Measurements from ENCODE around the gene LGI1.

Gene LGI1

DNA sequence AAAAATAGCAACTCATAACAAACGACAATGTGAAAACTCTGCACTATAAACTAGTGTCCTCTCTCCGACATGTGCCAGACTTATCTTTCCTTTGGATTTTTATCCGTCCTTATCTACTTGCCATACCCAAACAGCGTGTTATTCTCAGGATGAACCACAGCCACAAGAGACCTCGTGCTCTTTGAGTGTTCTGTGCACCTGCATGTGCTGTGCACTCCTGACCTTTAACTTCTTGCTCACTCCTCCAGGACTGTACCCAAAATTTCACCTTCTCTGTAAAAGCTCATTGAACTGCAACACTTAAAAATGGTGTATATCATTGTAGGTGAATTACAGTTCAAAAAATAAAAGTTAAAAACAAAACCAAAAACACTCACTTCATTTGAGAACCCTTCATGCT, 78.0 kb downstream of the LGI1 start:
- H3K27ac ChIP-seq: no peak overlapping the region
- no peaks in the 10 kb centered on the region for H3K27me3 ChIP-seq (replicated peaks)
- TF ChIP-seq, protein P1, sequence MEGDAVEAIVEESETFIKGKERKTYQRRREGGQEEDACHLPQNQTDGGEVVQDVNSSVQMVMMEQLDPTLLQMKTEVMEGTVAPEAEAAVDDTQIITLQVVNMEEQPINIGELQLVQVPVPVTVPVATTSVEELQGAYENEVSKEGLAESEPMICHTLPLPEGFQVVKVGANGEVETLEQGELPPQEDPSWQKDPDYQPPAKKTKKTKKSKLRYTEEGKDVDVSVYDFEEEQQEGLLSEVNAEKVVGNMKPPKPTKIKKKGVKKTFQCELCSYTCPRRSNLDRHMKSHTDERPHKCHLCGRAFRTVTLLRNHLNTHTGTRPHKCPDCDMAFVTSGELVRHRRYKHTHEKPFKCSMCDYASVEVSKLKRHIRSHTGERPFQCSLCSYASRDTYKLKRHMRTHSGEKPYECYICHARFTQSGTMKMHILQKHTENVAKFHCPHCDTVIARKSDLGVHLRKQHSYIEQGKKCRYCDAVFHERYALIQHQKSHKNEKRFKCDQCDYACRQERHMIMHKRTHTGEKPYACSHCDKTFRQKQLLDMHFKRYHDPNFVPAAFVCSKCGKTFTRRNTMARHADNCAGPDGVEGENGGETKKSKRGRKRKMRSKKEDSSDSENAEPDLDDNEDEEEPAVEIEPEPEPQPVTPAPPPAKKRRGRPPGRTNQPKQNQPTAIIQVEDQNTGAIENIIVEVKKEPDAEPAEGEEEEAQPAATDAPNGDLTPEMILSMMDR (IDR thresholded peaks at IDR 0.05; ENCODE audit: low read depth, low read length, missing control alignments): no peak
- no peaks in the 10 kb centered on the region for H3K36me3 ChIP-seq (replicated peaks)
- DNase-seq: no peak
- in situ Hi-C loops (cut with HindIII; ENCODE audit: low pct_ligation_motif_present, low sequenced_read_pairs): no loop called here
- H3K4me3 ChIP-seq (ENCODE audit: low read depth, low read length): no peak overlapping the region

DNA sequence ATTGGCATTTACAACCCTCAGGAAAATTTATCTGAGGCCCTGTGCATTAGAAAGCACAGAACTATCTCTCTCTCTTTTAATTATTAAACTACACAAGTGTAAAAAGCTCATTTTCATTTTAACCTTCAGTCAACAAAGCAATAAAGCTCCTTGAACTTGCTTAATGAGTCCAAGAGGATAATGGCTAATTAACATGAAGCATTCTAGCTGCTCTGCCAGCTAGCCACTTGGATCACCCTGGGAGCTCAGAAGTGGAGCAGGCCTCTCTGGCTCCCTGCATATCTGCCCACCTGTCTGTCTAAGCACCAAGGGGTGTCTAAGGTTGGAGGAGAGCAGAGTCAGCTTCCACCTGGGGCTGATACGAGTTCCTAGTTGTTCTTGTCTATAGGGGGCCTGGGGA, 80.1 kb downstream of the LGI1 start:
- in situ Hi-C loops (cut with HindIII; ENCODE audit: low pct_ligation_motif_present, low sequenced_read_pairs): no loop called here

DNA sequence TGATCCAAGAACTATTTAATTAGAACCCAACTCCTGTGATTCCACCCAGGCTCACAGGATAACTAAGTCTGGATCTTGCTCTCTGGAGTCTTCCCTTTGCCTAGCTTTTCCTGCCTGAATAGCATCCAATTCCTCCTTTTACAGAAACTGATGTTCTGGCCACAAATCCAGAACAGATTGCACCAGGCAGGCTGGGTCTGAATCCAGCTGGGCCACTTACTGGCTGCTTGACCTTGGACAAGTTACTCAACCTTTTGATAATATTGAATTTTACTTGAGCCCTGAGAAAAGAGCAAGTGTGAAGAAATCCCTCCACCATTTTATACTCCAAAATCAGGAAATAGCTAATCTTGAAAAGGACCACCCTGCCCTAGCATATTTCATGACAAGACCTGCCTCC, 80.5 kb downstream of the LGI1 start:
- no peaks in the 10 kb centered on the region for H3K27me3 ChIP-seq (replicated peaks)
- DNase-seq: no peak
- H3K27ac ChIP-seq: no peak overlapping the region
- no peaks in the 10 kb centered on the region for H3K36me3 ChIP-seq (replicated peaks)
- in situ Hi-C loops (cut with HindIII; ENCODE audit: low pct_ligation_motif_present, low sequenced_read_pairs): no loop called here
- no peak overlapping the region for H3K4me3 ChIP-seq (ENCODE audit: low read depth, low read length)
- TF ChIP-seq, protein P1 (IDR thresholded peaks at IDR 0.05; ENCODE audit: low read depth, low read length, missing control alignments): no peak

More for the DNA sequence above, 80.1 kb downstream of the LGI1 start:
- H3K36me3 ChIP-seq (replicated peaks): no peaks in the 10 kb centered on the region
- no peak for DNase-seq
- H3K4me3 ChIP-seq (ENCODE audit: low read depth, low read length): no peak overlapping the region
- no peaks in the 10 kb centered on the region for H3K27me3 ChIP-seq (replicated peaks)
- TF ChIP-seq, protein P1 (IDR thresholded peaks at IDR 0.05; ENCODE audit: low read depth, low read length, missing control alignments): no peak
- no peak overlapping the region for H3K27ac ChIP-seq

DNA sequence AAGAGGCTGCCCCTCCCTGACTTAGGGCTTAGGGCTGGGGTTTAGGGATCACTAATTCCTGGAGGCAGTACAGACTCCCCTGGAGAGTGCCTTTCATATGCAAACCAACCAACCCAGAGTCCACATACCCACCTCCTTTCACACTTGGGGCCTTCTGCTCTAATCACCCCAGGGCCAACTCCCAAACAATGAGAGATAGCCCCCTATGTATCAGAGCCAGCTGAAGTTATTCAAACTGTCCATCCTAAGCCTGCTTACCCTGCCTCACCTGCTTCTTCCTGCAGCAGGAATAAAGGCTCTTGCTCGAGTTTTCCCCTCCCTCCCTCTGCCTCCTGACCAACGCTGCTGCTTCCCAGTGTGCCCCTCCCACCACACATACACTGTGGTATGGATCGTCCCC, 84.2 kb downstream of the LGI1 start:
- H3K27ac ChIP-seq: no peak overlapping the region
- no peak for DNase-seq
- no peak overlapping the region for H3K4me3 ChIP-seq (ENCODE audit: low read depth, low read length)
- TF ChIP-seq, protein P1 (IDR thresholded peaks at IDR 0.05; ENCODE audit: low read depth, low read length, missing control alignments): no peak
- in situ Hi-C loops (cut with HindIII; ENCODE audit: low pct_ligation_motif_present, low sequenced_read_pairs): no loop called here
- H3K27me3 ChIP-seq (replicated peaks): no peaks in the 10 kb centered on the region
- H3K36me3 ChIP-seq (replicated peaks): no peaks in the 10 kb centered on the region

DNA sequence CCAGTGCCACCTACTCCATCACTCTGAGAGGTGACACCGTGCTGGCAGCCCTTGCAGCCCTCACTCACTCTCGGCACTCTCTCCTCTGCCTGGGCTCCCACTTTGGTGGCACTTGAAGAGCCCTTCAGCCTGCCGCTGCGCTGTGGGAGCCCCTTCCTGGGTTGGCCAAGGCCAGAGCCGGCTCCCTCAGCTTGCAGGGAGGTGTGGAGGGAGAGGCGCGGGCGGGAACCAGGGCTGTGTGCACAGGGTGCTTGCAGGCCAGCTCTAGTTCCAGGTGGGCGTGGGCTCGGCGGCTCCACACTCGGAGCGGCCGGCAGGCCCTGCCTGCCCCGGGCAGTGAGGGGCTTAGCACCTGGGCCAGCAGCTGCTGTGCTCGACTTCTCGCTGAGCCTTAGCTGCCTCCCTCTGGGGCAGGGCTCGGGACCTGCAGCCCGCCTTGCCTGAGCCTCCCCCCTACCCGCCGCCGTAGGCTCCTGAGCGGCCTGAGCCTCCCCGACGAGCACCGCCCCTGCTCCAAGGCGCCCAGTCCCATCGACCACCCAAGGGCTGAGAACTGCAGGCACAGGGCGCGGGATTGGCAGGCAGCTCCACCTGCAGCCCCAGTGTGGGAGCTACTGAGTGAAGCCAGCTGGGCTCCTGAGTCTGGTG, 87.4 kb downstream of the LGI1 start:
- Histone ChIP-seq H3K27me3 (replicated peaks) (peaks cover 2% of the 10 kb centered on the region), H3K4me3 (ENCODE audit: low read depth, low read length) (no peak overlapping the region), H3K36me3 (replicated peaks) (no peaks in the 10 kb centered on the region), H3K27ac (no peak overlapping the region)
- in situ Hi-C loops (cut with HindIII; ENCODE audit: low pct_ligation_motif_present, low sequenced_read_pairs): no loop called here
- TF ChIP-seq, protein P1 (IDR thresholded peaks at IDR 0.05; ENCODE audit: low read depth, low read length, missing control alignments): no peak
- no peak for DNase-seq
